Transverse colon (tissue), 4 donors: ENCODE results near the gene BICD1. TPM values are rescaled to one million over a fixed set of nuclear protein-coding genes. Genes with fewer than 3 reads are reported as not detected.

ENCODE experiments used
- DNase-seq: peaks from one replicate; pipeline ENCODE4 v3.0.0-alpha.2; 2019
- H3K27ac ChIP-seq, 4 donors: fragments of 200-600 bp; sonication (generic); 2 replicates each; pipeline ENCODE4 v1.5.1; 2016 to 2018; ENCODE audit warnings: inconsistent platforms in 4 of 4
- H3K27me3 ChIP-seq: fragments of 200-600 bp; sonication (generic); 2 replicates; pipeline ENCODE4 v1.5.1; 2017; ENCODE audit warnings: inconsistent platforms
- H3K36me3 ChIP-seq, 4 donors: fragments of 200-600 bp; sonication (generic); 2 replicates each; pipeline ENCODE4 v1.5.1; 2017 to 2019; ENCODE audit warnings: inconsistent platforms in 4 of 4
- H3K4me1 ChIP-seq, 4 donors: fragments of 200-600 bp; sonication (generic); 2 replicates each; pipeline ENCODE4 v1.5.1; 2017 to 2020; ENCODE audit warnings: inconsistent platforms in 4 of 4
- H3K4me3 ChIP-seq, 4 donors: fragments of 200-600 bp; sonication (generic); 1 replicate in 1 of 4; 2 replicates in 3 of 4; pipeline versions ENCODE4 v1.5.1 to v1.6.1; 2017 to 2019; ENCODE audit warnings: inconsistent platforms in 4 of 4
- H3K9me3 ChIP-seq, 2 donors: fragments of 200-600 bp; sonication (generic); 2 replicates each; pipeline ENCODE4 v1.5.1; 2017 to 2019; ENCODE audit warnings: inconsistent platforms in 2 of 2
- EP300 ChIP-seq: sonication (generic); formaldehyde crosslinking; IDR thresholded peaks from one replicate; pipeline ENCODE4 v1.6.1; 2017; ENCODE audit warnings: antibody characterized with exemption, low read depth
- POLR2A ChIP-seq: fragments of 450-650 bp; IDR thresholded peaks from one replicate; pipeline ENCODE4 v1.6.1; 2016; ENCODE audit warnings: antibody characterized with exemption, mild to moderate bottlenecking, moderate library complexity
- POLR2AphosphoS5 ChIP-seq, 3 donors: sonication (generic); formaldehyde crosslinking; IDR thresholded peaks; one replicate each; pipeline ENCODE4 v1.6.1; 2016; ENCODE audit warnings: antibody characterized with exemption in 3 of 3
- WGBS, 2 donors: methylation state at CpG; one replicate each; pipeline ENCODE4 v1.1.5; 2018; ENCODE audit warnings: low coverage in 1 of 2; 5-methylcytosine and 5-hydroxymethylcytosine counted together
- in situ Hi-C, 4 donors: fragments of 200-750 bp; cut with MboI; loops; one replicate each; pipeline versions ENCODE4 v1.15.0 to v1.15.1; 2017; ENCODE audit warnings: low sequenced_read_pairs in 3 of 4, low pct_ligation_motif_present in 1 of 4, low pct_unique_long_range_greater_than_20kb in 1 of 4
- intact Hi-C: fragments of 100-400 bp; cut with DNase I; formaldehyde crosslinking; loops from one replicate; pipeline ENCODE4 v1.15.1; 2023; ENCODE audit warnings: low total_unique reads
- total RNA-seq, 4 donors: library from RNA; depleted of rRNA; stranded (reverse); fragments of >200 nt; gene quantifications; one replicate each; pipeline ENCODE4 v1.1.0, GENCODE V29; 2016
- TF ChIP-seq, protein P1 (sequence below), 5 experiments: fragments of 200-600 bp in 3 of 5; fragments of 450-650 bp in 2 of 5; sonication (generic) in 3 of 5; IDR thresholded peaks; 1 replicate in 2 of 5; 2 replicates in 3 of 5; pipeline ENCODE4 v1.5.1; 2016 to 2017; ENCODE audit warnings: antibody characterized with exemption in 5 of 5, inconsistent platforms in 3 of 5, mild to moderate bottlenecking in 2 of 5, moderate library complexity in 1 of 5

Gene BICD1
- total RNA-seq, 4 donors from 2014 or later = 0.75 to 27.7 (median 5.2) TPM

DNA sequence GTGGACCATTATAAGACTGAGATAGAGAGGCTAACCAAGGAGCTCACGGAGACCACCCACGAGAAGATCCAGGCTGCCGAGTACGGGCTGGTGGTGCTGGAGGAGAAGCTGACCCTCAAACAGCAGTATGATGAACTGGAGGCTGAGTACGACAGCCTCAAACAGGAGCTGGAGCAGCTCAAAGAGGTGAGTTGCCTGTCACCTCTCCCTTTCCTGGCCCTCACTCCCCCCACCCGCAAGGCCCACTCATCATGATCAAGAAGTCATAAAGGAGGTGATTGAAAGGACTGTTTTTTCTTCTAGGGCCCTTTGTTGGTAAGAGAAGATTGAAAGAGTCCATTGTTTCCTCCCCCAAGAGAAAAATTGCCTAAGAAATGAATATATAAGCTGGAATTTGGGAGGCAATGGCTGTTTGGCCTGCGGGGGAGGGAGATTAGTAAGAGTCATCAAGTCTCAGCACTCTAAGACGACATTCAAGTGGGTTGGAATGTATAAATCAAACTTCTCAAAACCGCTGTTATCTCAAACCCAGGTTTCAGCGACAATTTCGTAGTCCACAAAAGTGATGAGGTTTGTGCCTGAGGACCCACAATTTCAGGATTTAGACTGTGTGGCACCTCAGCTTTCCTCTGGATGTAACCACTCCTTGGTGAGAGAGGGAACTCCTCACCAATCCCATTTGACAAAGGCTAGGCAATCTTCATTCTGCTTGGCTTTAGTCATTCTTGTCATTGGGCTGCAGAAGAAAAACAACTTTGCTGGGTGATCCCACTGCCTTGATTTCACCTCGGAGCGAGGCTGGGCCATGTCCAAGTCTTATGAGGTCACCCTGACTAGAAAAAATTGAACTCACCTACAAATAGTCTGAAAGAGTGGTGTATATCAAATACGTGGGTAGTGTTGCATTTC is 966 bp downstream of the BICD1 start:
- Histone ChIP-seq H3K9me3 (no peaks in the 10 kb centered on the region), H3K27me3 (no peaks in the 10 kb centered on the region), H3K4me1 (peaks cover 4 to 22% (median 11%) of the 10 kb centered on the region in 4 donors), H3K4me3 (peak overlapping the region; percentile 61 to 93 (median 80)), H3K36me3 (no peaks in the 10 kb centered on the region), H3K27ac (peak overlapping the region; percentile 81 to 93 (median 86))
- WGBS, 2 donors = 17 to 24% methylated on average over 3 to 14 of the region's 14 CpGs
- intact Hi-C loops = no loop called here
- in situ Hi-C loops = no loop called here
- TF ChIP-seq, protein P1, sequence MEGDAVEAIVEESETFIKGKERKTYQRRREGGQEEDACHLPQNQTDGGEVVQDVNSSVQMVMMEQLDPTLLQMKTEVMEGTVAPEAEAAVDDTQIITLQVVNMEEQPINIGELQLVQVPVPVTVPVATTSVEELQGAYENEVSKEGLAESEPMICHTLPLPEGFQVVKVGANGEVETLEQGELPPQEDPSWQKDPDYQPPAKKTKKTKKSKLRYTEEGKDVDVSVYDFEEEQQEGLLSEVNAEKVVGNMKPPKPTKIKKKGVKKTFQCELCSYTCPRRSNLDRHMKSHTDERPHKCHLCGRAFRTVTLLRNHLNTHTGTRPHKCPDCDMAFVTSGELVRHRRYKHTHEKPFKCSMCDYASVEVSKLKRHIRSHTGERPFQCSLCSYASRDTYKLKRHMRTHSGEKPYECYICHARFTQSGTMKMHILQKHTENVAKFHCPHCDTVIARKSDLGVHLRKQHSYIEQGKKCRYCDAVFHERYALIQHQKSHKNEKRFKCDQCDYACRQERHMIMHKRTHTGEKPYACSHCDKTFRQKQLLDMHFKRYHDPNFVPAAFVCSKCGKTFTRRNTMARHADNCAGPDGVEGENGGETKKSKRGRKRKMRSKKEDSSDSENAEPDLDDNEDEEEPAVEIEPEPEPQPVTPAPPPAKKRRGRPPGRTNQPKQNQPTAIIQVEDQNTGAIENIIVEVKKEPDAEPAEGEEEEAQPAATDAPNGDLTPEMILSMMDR (IDR thresholded peaks at IDR 0.05) = no peak
- TF ChIP-seq POLR2A (no peak), POLR2AphosphoS5 (IDR thresholded peaks at IDR 0.05) (no peak), EP300 (no peak)
- peak; percentile 13 for DNase-seq

DNA sequence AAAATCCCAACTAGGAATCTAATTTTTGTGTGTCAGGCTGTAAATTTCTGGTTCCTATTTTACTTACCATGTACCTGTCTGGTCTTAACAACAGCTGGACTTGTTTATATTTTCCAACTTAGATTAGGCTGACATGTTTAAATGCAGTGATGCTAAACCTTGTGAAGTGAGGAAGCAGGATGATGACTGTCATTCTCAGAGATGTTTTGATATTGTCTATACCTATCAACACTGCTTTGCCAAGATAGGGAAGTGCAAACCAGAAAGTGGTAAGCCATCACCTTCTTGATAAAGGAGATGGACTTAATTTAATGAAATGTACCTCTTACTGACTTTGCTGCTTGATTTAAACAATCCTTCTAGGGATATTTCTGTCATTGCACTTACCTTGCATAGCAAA is 2.1 kb downstream of the BICD1 start:
- Histone ChIP-seq H3K27me3 (no peaks in the 10 kb centered on the region), H3K4me1 (peaks cover 4 to 22% (median 11%) of the 10 kb centered on the region in 4 donors), H3K27ac (no peak overlapping the region), H3K36me3 (no peaks in the 10 kb centered on the region), H3K9me3 (no peaks in the 10 kb centered on the region), H3K4me3 (no peak overlapping the region)
- no peak for TF ChIP-seq POLR2A
- no peak for TF ChIP-seq POLR2AphosphoS5 (IDR thresholded peaks at IDR 0.05)
- TF ChIP-seq, protein P1 (IDR thresholded peaks at IDR 0.05) = no peak
- no peak for TF ChIP-seq EP300
- intact Hi-C loops (no loop called here), in situ Hi-C loops (no loop called here)
- no peak for DNase-seq

DNA sequence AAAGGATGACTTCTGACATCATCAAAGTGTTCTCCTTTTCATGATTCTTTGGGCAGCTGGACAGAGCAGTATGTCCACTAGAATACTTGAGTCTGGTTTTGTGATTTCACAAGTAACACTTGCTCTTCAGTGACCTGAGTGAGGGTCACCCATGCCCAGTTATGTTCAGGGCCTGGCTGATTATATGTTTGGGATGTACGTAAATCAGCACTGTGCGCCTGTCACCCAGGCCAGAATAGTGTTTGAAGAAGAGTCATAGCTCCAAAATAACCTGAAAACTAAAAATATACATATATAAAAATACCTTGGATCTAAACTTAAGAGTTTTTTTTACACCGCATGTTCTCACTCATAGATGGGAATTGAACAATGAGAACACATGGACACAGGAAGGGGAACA is 3.8 kb downstream of the BICD1 start:
- intact Hi-C loops (no loop called here), in situ Hi-C loops (no loop called here)
- Histone ChIP-seq H3K36me3 (no peaks in the 10 kb centered on the region), H3K4me1 (peaks cover 4 to 22% (median 11%) of the 10 kb centered on the region in 4 donors), H3K9me3 (no peaks in the 10 kb centered on the region), H3K27ac (no peak overlapping the region), H3K27me3 (no peaks in the 10 kb centered on the region), H3K4me3 (no peak overlapping the region)
- whole genome bisulfite sequencing, 2 donors = 72 to 88% methylated on average over 1 to 3 of the region's 3 CpGs
- TF ChIP-seq POLR2AphosphoS5 (IDR thresholded peaks at IDR 0.05) (no peak), POLR2A (no peak), EP300 (no peak)
- TF ChIP-seq, protein P1 (IDR thresholded peaks at IDR 0.05) = no peak
- no peak for DNase-seq

DNA sequence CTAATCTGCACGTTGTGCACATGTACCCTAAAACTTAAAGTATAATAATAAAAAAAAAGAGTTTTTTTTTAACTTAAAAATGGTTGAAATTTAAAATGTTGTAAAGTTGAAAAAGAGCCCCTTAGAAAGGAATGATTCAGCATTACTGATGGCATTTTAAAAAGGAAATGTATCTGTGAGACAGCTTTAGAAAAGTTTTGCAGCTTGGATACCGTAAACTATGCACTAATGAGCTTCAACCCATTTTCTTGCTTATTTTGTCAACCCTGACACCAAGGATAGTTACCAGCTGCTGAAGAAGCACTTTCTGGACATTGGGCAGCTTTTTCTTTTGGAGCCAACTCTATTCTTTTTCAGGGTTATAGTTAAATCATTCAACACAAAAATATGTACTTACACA is 4.3 kb downstream of the BICD1 start:
- no peak overlapping the region for H3K4me3 ChIP-seq
- H3K27me3 ChIP-seq = no peaks in the 10 kb centered on the region
- no peak for DNase-seq
- no peaks in the 10 kb centered on the region for H3K9me3 ChIP-seq
- intact Hi-C loops (no loop called here), in situ Hi-C loops (no loop called here)
- H3K36me3 ChIP-seq = no peaks in the 10 kb centered on the region
- H3K4me1 ChIP-seq = peaks cover 5 to 22% (median 13%) of the 10 kb centered on the region in 4 donors
- WGBS, 2 donors = 39 to 45% methylated on average over 2 of the region's 2 CpGs
- no peak overlapping the region for H3K27ac ChIP-seq
- TF ChIP-seq POLR2AphosphoS5 (IDR thresholded peaks at IDR 0.05) = no peak
- TF ChIP-seq POLR2A = no peak
- TF ChIP-seq, protein P1 (IDR thresholded peaks at IDR 0.05) = no peak
- no peak for TF ChIP-seq EP300
